Osteocyte (in vitro differentiated cells): ENCODE data around the gene RNF41. TPM values are rescaled to one million over a fixed set of nuclear protein-coding genes. Genes with fewer than 3 reads are reported as not detected.

Experiments used
- DNase-seq: peaks from one replicate; pipeline ENCODE4 v3.0.0; 2021; ENCODE audit warnings: mixed read lengths; ENCODE audit not compliant: unreplicated experiment; ENCODE audit errors: extremely low spot score
- H3K27ac Mint-ChIP-seq: one replicate; pipeline ENCODE4 v1.8.0; 2021; ENCODE audit warnings: mild to moderate bottlenecking, mixed read lengths; ENCODE audit not compliant: unreplicated experiment
- H3K27me3 Mint-ChIP-seq: one replicate; pipeline ENCODE4 v1.8.0; 2021; ENCODE audit warnings: mixed read lengths; ENCODE audit not compliant: unreplicated experiment
- H3K36me3 Mint-ChIP-seq: one replicate; pipeline ENCODE4 v1.8.0; 2021; ENCODE audit warnings: mixed read lengths; ENCODE audit not compliant: unreplicated experiment
- H3K4me1 Mint-ChIP-seq: one replicate; pipeline ENCODE4 v1.8.0; 2021; ENCODE audit warnings: mixed read lengths; ENCODE audit not compliant: unreplicated experiment
- H3K4me3 Mint-ChIP-seq: one replicate; pipeline ENCODE4 v1.8.0; 2021; ENCODE audit warnings: mild to moderate bottlenecking, moderate library complexity, mixed read lengths; ENCODE audit not compliant: unreplicated experiment
- H3K9me3 Mint-ChIP-seq: one replicate; pipeline ENCODE4 v1.8.0; 2021; ENCODE audit warnings: mixed read lengths; ENCODE audit not compliant: unreplicated experiment
- total RNA-seq: library from RNA; stranded (reverse); gene quantifications from 2 replicates; pipeline ENCODE4 v1.2.1, GENCODE V29; 2021
- TF ChIP-seq, protein P1 (sequence below): fragments of 200-600 bp; sonication (generic); IDR thresholded peaks from 2 replicates; pipeline ENCODE4 v1.5.0; 2021; ENCODE audit warnings: antibody characterized with exemption, mild to moderate bottlenecking, moderate library complexity

RNF41 gene
- total RNA-seq, 1 donor from 2014 or later, result 71.2 TPM

DNA sequence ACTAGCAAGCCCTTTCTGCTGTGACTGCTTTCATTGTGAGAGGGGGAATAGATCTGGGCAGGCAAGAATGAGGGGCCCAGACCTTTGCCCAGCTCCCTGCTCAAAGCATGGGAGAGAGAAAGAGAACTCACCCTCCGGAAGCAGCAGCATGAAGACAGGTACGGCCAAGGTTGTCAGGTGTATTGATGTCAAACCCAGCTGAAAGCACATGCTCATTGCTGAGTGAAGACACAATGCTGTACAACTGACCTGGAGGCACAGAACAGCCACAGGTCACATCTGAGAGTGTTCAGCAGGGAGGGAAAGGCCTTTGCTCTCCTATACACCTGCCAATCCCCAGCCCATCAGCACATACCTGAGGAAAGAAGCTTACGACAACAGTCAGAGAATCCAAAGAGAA, 30.9 kb upstream of the RNF41 start:
- Mint-ChIP-seq H3K4me1 (peaks cover 14% of the 10 kb centered on the region), H3K4me3 (no peak overlapping the region)

DNA sequence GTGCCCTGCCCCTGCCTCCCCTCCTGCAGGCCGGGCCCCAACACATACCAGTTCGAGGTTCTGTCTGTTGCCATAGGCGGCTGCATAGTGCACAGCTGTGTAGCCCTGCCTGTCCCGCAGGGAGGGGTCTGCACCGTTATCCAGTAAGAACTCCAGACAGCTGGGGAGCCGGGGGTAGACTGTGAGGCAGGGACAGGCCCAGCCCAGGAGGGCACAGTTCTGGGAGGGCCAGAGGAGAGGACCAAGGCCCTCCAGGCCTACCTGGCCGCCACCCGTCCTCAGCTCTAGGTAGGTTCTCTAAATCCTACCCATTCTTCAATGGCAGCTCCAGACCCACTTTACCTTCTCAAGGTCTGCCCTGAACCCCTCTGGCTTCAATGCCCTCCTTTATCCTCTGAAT, 27.0 kb upstream of the RNF41 start:
- Mint-ChIP-seq H3K27me3 (no peaks in the 10 kb centered on the region), H3K36me3 (peaks cover 31% of the 10 kb centered on the region), H3K4me3 (no peak overlapping the region), H3K9me3 (no peaks in the 10 kb centered on the region), H3K27ac (no peak overlapping the region), H3K4me1 (no peaks in the 10 kb centered on the region)
- no peak for DNase-seq
- TF ChIP-seq, protein P1, sequence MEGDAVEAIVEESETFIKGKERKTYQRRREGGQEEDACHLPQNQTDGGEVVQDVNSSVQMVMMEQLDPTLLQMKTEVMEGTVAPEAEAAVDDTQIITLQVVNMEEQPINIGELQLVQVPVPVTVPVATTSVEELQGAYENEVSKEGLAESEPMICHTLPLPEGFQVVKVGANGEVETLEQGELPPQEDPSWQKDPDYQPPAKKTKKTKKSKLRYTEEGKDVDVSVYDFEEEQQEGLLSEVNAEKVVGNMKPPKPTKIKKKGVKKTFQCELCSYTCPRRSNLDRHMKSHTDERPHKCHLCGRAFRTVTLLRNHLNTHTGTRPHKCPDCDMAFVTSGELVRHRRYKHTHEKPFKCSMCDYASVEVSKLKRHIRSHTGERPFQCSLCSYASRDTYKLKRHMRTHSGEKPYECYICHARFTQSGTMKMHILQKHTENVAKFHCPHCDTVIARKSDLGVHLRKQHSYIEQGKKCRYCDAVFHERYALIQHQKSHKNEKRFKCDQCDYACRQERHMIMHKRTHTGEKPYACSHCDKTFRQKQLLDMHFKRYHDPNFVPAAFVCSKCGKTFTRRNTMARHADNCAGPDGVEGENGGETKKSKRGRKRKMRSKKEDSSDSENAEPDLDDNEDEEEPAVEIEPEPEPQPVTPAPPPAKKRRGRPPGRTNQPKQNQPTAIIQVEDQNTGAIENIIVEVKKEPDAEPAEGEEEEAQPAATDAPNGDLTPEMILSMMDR, result no peak

More for the DNA sequence above, 30.9 kb upstream of the RNF41 start:
- Mint-ChIP-seq H3K9me3 (no peaks in the 10 kb centered on the region), H3K27me3 (no peaks in the 10 kb centered on the region), H3K36me3 (peaks cover 32% of the 10 kb centered on the region), H3K27ac (no peak overlapping the region)
- no peak for DNase-seq
- TF ChIP-seq, protein P1, result no peak

DNA sequence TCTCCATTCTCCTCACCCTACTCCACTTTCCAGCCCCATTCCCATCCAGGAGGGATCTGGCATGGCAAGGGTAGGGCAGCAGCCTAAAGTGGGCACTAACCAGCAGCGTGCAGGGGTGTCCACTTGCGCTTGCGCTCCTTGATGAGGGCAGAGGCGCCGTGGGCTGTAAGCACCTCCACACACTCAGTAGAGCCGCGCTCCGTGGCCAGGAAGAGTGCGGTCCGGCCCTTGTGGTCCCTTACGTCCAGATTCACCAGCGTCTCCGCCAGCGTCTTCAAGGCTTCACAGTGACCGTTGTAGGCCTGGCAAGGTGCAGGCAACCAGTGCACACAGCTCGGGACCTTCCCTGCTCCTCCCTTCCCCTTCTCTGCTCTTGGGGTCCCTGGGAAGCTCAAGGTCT, 26.2 kb upstream of the RNF41 start:
- Mint-ChIP-seq H3K4me3 (no peak overlapping the region), H3K4me1 (no peaks in the 10 kb centered on the region), H3K27ac (no peak overlapping the region), H3K9me3 (no peaks in the 10 kb centered on the region), H3K36me3 (peaks cover 26% of the 10 kb centered on the region), H3K27me3 (no peaks in the 10 kb centered on the region)
- TF ChIP-seq, protein P1, result no peak
- no peak for DNase-seq

DNA sequence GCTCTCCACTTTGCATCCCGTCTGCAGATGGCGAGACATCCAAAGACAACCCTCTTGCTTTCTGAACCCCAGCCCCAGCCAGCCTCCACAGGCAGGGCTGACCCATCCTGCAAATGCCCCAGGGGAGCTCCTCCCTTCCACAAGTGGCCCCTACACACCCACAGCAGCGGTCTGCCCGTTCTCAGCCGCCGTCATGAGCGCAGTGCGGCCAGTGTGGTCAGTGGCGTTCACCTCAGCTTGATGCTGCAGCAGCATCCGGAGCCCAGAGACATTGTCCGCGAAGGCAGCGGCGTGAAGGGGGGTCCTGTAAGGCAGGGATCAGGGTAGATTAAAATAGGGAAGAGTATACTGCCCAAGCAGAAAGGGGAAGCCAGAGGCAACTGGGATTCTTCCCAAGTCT, 22.8 kb upstream of the RNF41 start:
- DNase-seq, result no peak
- peaks cover 2% of the 10 kb centered on the region for H3K4me1 Mint-ChIP-seq
- TF ChIP-seq, protein P1, result no peak
- no peak overlapping the region for H3K27ac Mint-ChIP-seq
- no peaks in the 10 kb centered on the region for H3K9me3 Mint-ChIP-seq
- no peak overlapping the region for H3K4me3 Mint-ChIP-seq
- peaks cover 39% of the 10 kb centered on the region for H3K36me3 Mint-ChIP-seq
- H3K27me3 Mint-ChIP-seq, result no peaks in the 10 kb centered on the region

DNA sequence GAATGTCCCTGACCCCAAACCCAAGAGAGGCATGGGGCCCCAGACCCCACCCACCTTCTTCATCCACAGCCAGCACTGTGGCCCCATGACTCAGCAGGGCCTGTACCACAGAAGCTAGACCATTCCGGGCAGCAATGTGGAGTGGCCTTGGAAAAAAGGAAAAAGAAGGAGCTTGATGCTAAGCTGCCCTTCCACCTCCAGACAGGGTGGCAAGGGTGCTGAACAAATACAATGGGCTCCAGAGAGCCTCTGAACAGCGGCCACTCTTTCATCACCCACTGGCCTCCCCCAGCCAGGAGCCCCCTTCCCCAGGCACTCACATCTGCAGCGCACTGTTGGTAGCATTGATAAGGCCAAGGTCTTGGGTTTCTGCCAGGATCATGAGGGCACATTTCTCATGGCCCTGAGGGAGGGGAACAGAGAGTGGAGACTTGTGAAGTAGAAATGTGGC, 22.0 kb upstream of the RNF41 start:
- DNase-seq, result no peak
- no peak overlapping the region for H3K27ac Mint-ChIP-seq
- TF ChIP-seq, protein P1, result no peak
- H3K4me3 Mint-ChIP-seq, result no peak overlapping the region
- no peaks in the 10 kb centered on the region for H3K27me3 Mint-ChIP-seq
- H3K9me3 Mint-ChIP-seq, result no peaks in the 10 kb centered on the region
- peaks cover 2% of the 10 kb centered on the region for H3K4me1 Mint-ChIP-seq
- H3K36me3 Mint-ChIP-seq, result peaks cover 35% of the 10 kb centered on the region
